Measurements from ENCODE around the gene SPATA13.
A peak's percentile ranks its signal among the peaks of the same experiment; 100 is the strongest.

The SPATA13 gene

DNA sequence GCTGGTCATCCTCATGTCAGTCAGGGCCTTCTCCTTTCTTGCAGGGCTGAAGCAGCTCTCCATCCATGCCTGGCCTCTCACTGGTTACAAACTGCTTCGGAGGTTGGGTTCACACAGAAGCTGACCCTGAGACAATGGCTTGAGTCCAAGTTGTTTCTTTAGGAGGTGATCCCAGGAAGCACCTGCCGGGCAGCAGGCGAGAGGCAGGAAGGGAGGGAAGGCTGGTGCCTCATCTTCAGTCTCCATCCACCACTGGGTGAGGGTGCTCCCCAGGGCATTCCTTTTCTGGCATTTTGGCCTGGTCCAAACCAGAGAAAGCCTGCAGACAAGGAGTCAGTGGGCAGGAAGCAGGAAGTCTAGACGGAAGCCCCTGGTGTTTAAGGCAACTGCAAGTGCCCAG lies 17.6 kb upstream of the SPATA13 start:
- H3K4me1 ChIP-seq (ENCODE audit: insufficient read depth, low read length), result peaks cover 24% of the 10 kb centered on the region
- H3K4me3 ChIP-seq (ENCODE audit: low read length), result no peak overlapping the region
- H3K36me3 ChIP-seq (ENCODE audit: insufficient read depth, low read depth, low read length), result no peaks in the 10 kb centered on the region
- no peak overlapping the region for H3K9ac ChIP-seq (ENCODE audit: low read depth, low read length)
- no peak overlapping the region for H3K27ac ChIP-seq (ENCODE audit: low read length)
- no peaks in the 10 kb centered on the region for H3K9me3 ChIP-seq (ENCODE audit: insufficient read depth, low read depth, low read length)
- H3K27me3 ChIP-seq (ENCODE audit: insufficient read depth, low read length), result 0 out of 2 replicates have a peak, but pooled peaks cover 4% of the 10 kb centered on the region

DNA sequence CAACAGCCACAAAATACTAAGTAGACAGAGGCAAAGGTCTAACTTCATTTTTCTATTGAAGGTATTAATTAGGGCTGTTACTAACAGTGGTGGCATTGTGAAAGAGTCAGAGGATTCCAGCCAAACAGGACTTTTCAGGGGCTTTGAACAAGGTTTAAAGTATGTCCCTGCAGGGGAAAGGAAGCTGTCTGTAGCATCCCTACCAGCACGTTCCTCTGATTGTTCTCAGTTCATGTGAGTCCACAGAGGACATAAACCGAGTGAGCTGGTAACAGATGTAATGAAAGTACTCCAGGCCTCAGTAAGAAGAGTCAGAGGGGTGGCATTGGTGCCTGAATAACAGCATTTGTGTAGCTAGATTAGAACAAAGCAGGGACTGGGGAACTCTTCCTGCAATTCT lies 15.3 kb upstream of the SPATA13 start:
- Histone ChIP-seq H3K27ac (ENCODE audit: low read length) (no peak overlapping the region), H3K36me3 (ENCODE audit: insufficient read depth, low read depth, low read length) (no peaks in the 10 kb centered on the region), H3K9ac (ENCODE audit: low read depth, low read length) (no peak overlapping the region), H3K4me3 (ENCODE audit: low read length) (no peak overlapping the region), H3K9me3 (ENCODE audit: insufficient read depth, low read depth, low read length) (no peaks in the 10 kb centered on the region), H3K27me3 (ENCODE audit: insufficient read depth, low read length) (0 out of 2 replicates have a peak, but pooled peaks cover 4% of the 10 kb centered on the region), H3K4me1 (ENCODE audit: insufficient read depth, low read length) (peaks cover 38% of the 10 kb centered on the region)

DNA sequence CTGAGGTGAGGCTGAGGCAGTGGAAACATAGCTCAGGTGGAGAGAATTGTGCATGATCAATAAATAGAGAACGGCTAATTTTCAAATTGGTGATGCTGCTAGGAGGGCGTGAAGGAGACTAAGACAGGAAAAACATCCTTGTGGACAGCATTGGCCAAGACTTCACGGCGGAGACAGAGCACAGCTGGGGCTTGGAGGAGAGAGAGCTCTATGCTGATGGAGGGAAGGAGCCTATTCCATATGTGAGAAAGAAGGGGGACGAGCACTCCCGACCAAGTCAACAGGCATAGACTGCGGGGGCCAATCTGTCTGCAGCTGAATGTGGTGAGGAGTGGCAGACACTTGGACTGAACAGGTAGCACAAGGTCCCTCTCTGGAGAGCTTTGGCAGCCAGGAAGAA lies 14.8 kb upstream of the SPATA13 start:
- Histone ChIP-seq H3K4me3 (ENCODE audit: low read length) (no peak overlapping the region), H3K27ac (ENCODE audit: low read length) (no peak overlapping the region), H3K9me3 (ENCODE audit: insufficient read depth, low read depth, low read length) (no peaks in the 10 kb centered on the region), H3K4me1 (ENCODE audit: insufficient read depth, low read length) (peaks cover 38% of the 10 kb centered on the region), H3K27me3 (ENCODE audit: insufficient read depth, low read length) (0 out of 2 replicates have a peak, but pooled peaks cover 4% of the 10 kb centered on the region), H3K9ac (ENCODE audit: low read depth, low read length) (no peak overlapping the region), H3K36me3 (ENCODE audit: insufficient read depth, low read depth, low read length) (no peaks in the 10 kb centered on the region)

DNA sequence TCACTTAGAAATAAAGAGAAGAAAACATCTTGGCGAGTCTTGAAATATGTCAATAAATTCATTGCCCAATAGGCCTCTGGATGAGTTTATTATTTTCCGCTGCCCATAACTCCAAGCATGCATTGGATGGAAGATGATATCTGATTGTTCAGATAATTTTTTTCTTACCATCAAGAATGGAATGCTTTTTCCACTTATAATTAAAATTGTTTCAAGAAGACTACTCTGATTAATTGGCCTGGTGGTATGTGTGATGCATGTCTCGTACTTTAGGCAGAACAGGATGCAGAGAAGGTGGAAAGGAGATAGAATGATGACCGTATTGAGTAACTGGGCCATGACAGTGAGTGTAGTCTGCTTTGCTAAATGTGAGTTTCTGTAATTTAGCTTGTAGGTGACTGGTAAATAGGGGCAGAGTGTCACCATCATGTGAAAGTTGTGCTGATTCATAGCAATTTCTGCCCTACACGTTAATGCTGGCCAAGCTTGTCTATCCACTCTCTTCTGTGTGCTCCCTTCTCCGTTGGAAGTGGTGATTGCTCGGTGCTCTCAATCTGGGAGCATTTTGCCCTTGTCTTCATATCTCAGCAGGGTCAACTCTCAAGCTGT lies 13.5 kb upstream of the SPATA13 start:
- Histone ChIP-seq H3K4me1 (ENCODE audit: insufficient read depth, low read length) (peaks cover 28% of the 10 kb centered on the region), H3K27ac (ENCODE audit: low read length) (no peak overlapping the region), H3K36me3 (ENCODE audit: insufficient read depth, low read depth, low read length) (no peaks in the 10 kb centered on the region), H3K9ac (ENCODE audit: low read depth, low read length) (no peak overlapping the region), H3K9me3 (ENCODE audit: insufficient read depth, low read depth, low read length) (no peaks in the 10 kb centered on the region), H3K27me3 (ENCODE audit: insufficient read depth, low read length) (0 out of 2 replicates have a peak, but pooled peaks cover 4% of the 10 kb centered on the region), H3K4me3 (ENCODE audit: low read length) (no peak overlapping the region)

DNA sequence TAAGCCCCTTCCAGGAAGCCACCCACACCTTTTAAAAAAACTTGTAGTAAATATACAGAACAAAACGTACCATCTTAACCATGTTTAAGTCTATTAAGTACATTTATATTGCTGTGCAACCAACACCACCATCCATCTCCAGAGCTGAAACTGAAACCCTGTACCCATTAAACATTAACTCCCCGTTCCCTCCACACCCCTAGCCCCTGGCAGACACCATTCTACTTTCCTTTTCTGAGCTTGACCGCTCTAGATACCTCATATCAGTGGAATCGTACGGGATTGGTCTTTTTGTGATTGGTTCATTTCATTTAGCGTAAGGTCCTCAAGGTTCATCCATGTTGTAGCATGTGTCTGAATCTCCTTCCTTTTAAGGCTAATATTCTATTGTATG lies 13.0 kb upstream of the SPATA13 start:
- no peak overlapping the region for H3K9ac ChIP-seq (ENCODE audit: low read depth, low read length)
- no peaks in the 10 kb centered on the region for H3K9me3 ChIP-seq (ENCODE audit: insufficient read depth, low read depth, low read length)
- no peak overlapping the region for H3K27ac ChIP-seq (ENCODE audit: low read length)
- H3K27me3 ChIP-seq (ENCODE audit: insufficient read depth, low read length), result 0 out of 2 replicates have a peak, but pooled peaks cover 4% of the 10 kb centered on the region
- no peaks in the 10 kb centered on the region for H3K36me3 ChIP-seq (ENCODE audit: insufficient read depth, low read depth, low read length)
- H3K4me3 ChIP-seq (ENCODE audit: low read length), result no peak overlapping the region
- peaks cover 26% of the 10 kb centered on the region for H3K4me1 ChIP-seq (ENCODE audit: insufficient read depth, low read length)

DNA sequence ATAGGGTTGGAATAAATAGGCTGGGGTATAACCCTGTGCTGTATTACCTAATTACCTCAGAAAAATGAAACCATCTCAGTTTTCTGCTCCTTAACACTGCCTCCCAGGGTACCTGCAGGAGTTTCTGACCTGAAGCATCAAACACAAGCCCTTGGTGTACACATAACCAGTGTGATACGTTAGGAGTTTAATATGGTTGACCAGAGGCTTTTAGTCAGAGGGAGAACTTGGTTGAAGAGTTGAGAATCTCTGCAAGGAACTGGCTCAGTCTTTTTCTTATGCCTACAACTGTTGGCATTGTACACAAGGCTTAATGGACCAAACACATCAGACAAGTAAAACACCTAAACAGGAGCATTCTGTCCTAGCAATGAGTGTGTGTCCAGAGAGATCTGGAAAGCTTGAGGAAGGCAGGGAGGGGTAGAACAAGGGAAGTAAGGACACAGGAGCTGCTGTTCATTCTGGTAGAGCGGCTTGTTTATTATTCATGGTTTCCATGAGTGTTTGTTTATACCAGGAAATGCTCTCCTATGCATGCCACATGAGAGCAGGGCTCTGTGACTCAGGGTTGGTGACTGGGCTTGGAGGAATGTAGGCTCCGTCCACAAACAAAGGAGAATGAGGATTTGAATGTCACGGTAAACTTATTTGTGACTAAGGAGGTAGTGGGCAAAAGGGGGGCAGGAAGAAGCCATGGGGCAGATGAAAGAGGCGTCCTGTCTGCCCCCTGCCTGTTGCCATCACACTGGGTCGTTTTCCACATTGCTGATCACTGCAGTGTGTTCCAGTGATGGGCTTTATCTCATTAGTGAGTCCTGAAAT lies 11.9 kb upstream of the SPATA13 start:
- H3K27ac ChIP-seq (ENCODE audit: low read length), result no peak overlapping the region
- H3K9ac ChIP-seq (ENCODE audit: low read depth, low read length), result peak overlapping the region; percentile 34; the same call in 1 of the 2 replicates
- H3K4me1 ChIP-seq (ENCODE audit: insufficient read depth, low read length), result peaks cover 26% of the 10 kb centered on the region
- H3K9me3 ChIP-seq (ENCODE audit: insufficient read depth, low read depth, low read length), result no peaks in the 10 kb centered on the region
- H3K27me3 ChIP-seq (ENCODE audit: insufficient read depth, low read length), result 0 out of 2 replicates have a peak, but pooled peaks cover 4% of the 10 kb centered on the region
- no peaks in the 10 kb centered on the region for H3K36me3 ChIP-seq (ENCODE audit: insufficient read depth, low read depth, low read length)
- H3K4me3 ChIP-seq (ENCODE audit: low read length), result no peak overlapping the region

DNA sequence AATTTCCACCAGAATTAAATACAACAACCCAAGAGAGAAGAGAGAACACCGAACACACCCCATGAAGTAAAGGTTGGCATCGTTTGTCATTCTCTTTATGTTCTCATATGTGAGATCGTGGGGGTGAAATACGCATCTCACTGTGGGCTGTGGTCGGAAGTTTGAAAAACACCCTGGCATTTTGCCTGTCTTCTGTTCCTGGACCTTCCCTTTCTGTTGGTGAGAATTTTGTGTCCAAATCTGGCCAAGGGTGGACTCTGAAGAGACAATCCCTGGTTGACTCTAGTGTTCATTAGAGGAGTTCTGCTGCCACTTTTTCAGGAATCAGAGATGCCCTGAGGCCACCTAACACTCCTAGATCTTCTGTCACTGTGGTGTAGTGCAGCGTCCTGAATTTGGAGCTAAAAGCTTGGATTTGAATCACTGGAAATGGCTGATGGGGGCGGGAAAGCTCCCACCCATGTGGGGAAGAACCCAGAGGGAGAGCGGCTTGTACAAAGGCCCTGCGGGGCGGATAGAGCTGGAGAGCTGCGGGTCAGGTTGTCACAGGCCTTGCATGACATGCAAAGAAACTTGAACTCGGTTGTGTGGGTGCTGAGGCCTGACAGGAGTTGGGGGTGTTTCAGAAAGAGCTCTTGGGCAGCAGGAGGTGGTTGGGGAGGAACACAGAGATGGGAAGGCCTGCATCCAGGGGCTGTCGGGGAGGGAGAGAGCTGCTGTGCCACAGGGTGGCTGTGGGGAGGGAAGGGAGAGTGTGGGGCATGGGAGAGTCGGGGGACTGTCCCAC lies 11.1 kb upstream of the SPATA13 start:
- Histone ChIP-seq H3K27ac (ENCODE audit: low read length) (no peak overlapping the region), H3K4me3 (ENCODE audit: low read length) (no peak overlapping the region), H3K27me3 (ENCODE audit: insufficient read depth, low read length) (no peaks in the 10 kb centered on the region), H3K9ac (ENCODE audit: low read depth, low read length) (no peak overlapping the region), H3K4me1 (ENCODE audit: insufficient read depth, low read length) (peaks cover 26% of the 10 kb centered on the region), H3K36me3 (ENCODE audit: insufficient read depth, low read depth, low read length) (no peaks in the 10 kb centered on the region), H3K9me3 (ENCODE audit: insufficient read depth, low read depth, low read length) (no peaks in the 10 kb centered on the region)

DNA sequence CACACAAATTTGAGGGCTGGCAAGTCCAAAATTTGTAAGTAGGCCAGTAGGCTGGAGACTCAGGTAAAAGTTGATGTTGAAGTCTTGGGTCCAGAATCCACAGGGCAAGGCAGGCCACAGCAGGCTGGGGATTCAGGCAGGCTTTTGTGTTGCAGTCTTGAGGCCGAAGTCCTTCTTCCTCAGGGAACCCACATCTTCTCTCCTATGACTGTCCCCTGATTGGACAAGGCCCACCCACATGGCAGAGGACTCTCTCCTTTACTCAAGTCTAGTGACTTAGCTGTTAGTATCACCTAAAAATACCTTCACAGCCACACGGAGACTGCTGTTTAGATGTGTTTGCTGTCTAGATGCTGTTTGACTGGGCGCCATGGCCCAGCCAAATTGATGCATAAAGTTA lies 9.9 kb upstream of the SPATA13 start:
- no peaks in the 10 kb centered on the region; the same call in 1 of the 2 replicates for H3K27me3 ChIP-seq (ENCODE audit: insufficient read depth, low read length)
- H3K4me1 ChIP-seq (ENCODE audit: insufficient read depth, low read length), result peaks cover 19% of the 10 kb centered on the region
- no peak overlapping the region for H3K9ac ChIP-seq (ENCODE audit: low read depth, low read length)
- H3K36me3 ChIP-seq (ENCODE audit: insufficient read depth, low read depth, low read length), result no peaks in the 10 kb centered on the region
- no peak overlapping the region for H3K27ac ChIP-seq (ENCODE audit: low read length)
- no peak overlapping the region for H3K4me3 ChIP-seq (ENCODE audit: low read length)
- H3K9me3 ChIP-seq (ENCODE audit: insufficient read depth, low read depth, low read length), result no peaks in the 10 kb centered on the region

DNA sequence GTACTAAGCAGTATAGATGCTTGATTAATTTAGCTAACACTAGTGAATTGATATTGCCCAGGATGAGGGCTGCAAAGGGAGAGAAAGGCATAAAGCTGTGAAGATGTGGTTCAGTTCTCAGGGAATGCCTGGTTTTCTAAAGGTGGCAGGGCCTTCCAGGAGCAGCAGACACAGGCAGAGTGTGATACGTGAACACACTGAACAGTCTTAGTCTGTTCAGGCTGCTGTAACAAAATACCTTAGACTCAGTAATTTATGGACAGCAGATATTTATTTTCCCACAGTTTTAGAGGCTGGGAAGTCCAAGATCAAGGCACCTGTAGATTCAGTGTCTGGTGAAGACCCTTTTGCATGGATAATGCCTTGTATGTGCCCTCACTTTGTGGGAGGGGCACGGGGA lies 8.7 kb upstream of the SPATA13 start:
- H3K4me1 ChIP-seq (ENCODE audit: insufficient read depth, low read length), result peaks cover 16% of the 10 kb centered on the region
- H3K36me3 ChIP-seq (ENCODE audit: insufficient read depth, low read depth, low read length), result no peaks in the 10 kb centered on the region
- no peaks in the 10 kb centered on the region for H3K9me3 ChIP-seq (ENCODE audit: insufficient read depth, low read depth, low read length)
- no peak overlapping the region for H3K27ac ChIP-seq (ENCODE audit: low read length)
- H3K27me3 ChIP-seq (ENCODE audit: insufficient read depth, low read length), result peaks cover 13% of the 10 kb centered on the region; the same call in 1 of the 2 replicates
- H3K4me3 ChIP-seq (ENCODE audit: low read length), result no peak overlapping the region
- H3K9ac ChIP-seq (ENCODE audit: low read depth, low read length), result no peak overlapping the region

DNA sequence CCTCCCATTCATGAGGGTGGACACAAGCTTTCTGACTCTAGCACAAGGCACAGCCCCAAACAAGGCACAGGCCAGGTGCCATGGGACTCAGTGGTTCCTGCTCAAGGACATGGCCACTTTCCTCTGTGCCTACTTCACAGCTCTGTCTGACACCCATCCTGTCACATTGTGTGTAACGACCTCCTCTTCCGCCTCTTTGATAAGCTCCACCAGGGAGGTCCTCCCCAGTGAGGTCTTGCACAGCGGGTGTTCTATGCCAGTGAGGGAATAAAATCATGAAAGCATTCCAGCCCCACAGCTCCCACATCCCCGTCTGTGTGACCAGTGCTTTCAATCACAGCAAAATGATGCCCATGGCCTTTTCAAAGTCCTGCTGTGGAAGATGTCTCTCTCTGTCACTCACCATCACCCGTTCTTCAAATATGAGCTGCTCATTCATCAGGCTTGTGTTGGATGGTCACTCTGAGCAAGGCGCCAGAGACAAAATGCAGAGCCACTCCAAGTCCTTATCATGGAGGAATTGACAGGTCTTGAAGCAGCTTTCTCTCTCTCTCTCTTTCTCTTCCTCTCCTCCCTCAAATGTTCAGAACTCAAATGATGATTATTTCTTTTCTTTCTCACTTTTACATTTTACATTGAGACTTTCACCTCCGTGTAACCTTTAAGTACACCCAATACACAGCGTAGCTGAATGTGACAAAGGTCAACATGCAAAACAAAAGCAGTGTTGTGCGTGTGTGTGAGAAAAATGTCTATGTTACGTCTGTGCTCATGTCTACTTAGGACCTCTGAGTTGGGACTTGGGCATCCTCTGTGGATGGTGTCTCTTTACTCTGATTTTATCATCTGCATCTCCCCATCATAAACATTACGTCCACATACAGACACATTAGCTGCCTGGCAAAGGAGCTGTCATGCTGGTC lies 8.0 kb upstream of the SPATA13 start:
- Histone ChIP-seq H3K4me3 (ENCODE audit: low read length) (no peak overlapping the region), H3K4me1 (ENCODE audit: insufficient read depth, low read length) (peaks cover 17% of the 10 kb centered on the region), H3K36me3 (ENCODE audit: insufficient read depth, low read depth, low read length) (no peaks in the 10 kb centered on the region), H3K27ac (ENCODE audit: low read length) (no peak overlapping the region), H3K9ac (ENCODE audit: low read depth, low read length) (no peak overlapping the region), H3K9me3 (ENCODE audit: insufficient read depth, low read depth, low read length) (no peaks in the 10 kb centered on the region), H3K27me3 (ENCODE audit: insufficient read depth, low read length) (peaks cover 16% of the 10 kb centered on the region; the same call in 1 of the 2 replicates)

DNA sequence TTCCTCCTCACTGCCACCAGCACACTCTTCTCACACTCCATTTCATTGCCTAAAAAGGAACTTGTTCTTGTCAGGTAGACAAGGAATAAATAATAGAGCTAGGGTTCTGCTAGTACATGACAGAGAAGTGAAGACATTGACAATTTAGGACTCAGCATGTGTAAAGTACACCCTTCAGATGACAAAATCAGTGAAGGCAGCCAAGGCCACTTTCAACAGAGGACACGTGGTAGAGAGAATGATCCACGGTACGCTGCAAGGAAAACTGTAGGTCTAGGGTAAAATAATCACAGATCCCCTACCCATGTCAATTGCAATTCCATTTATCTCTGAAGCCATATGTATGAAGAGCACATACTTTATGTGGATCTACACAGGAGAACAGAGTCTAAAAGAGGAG lies 7.2 kb upstream of the SPATA13 start:
- H3K27me3 ChIP-seq (ENCODE audit: insufficient read depth, low read length), result peaks cover 19% of the 10 kb centered on the region; the same call in 1 of the 2 replicates
- H3K4me3 ChIP-seq (ENCODE audit: low read length), result no peak overlapping the region
- H3K9ac ChIP-seq (ENCODE audit: low read depth, low read length), result no peak overlapping the region
- H3K36me3 ChIP-seq (ENCODE audit: insufficient read depth, low read depth, low read length), result no peaks in the 10 kb centered on the region
- no peak overlapping the region for H3K27ac ChIP-seq (ENCODE audit: low read length)
- H3K4me1 ChIP-seq (ENCODE audit: insufficient read depth, low read length), result peaks cover 21% of the 10 kb centered on the region
- H3K9me3 ChIP-seq (ENCODE audit: insufficient read depth, low read depth, low read length), result no peaks in the 10 kb centered on the region

Measured in iPS-20b (cell line).